Measurements from ENCODE around the gene NOXA1.
A peak's percentile ranks its signal among the peaks of the same experiment; 100 is the strongest.
"Not testable (repeated sequence)": the region's sequence is repeated elsewhere in the genome, so short reads cannot be mapped to it uniquely, and the experiment has no call there.

NOXA1 gene

GRCh38 chr9:137422604-137423513 lies at the start of gene NOXA1, which contains the start of gene EXD3:
TSS of gene NOXA1 (plus strand) at chr9:137423393. CDS start at chr9:137423530, 137 bp downstream.
TSS of gene EXD3 (minus strand) at chr9:137423162. CDS start at chr9:137395357, 27,805 bp downstream.
- peak; percentile 94 for DNase-seq

GRCh38 chr9:137373611-137373980 lies 49.6 kb upstream of the NOXA1 start:
- no peak for DNase-seq

- DNase-seq: no peak
These were observed 48.9 kb upstream of the NOXA1 start for GRCh38 chr9:137374131-137374845.

- no peak for DNase-seq
These were observed 47.7 kb upstream of the NOXA1 start for GRCh38 chr9:137375321-137376058.

- no peak for DNase-seq
These were observed 46.8 kb upstream of the NOXA1 start for GRCh38 chr9:137376386-137376785.

GRCh38 chr9:137378688-137379410 lies 44.3 kb upstream of the NOXA1 start:
- DNase-seq: not testable (repeated sequence)

- no peak for DNase-seq
These were observed 43.4 kb upstream of the NOXA1 start for GRCh38 chr9:137379761-137380161.

GRCh38 chr9:137380171-137380570 lies 43.0 kb upstream of the NOXA1 start:
- no peak for DNase-seq

- no peak for DNase-seq
These were observed 42.6 kb upstream of the NOXA1 start for GRCh38 chr9:137380606-137381005.

- no peak for DNase-seq
These were observed 41.4 kb upstream of the NOXA1 start for GRCh38 chr9:137381501-137382443.

GRCh38 chr9:137382444-137383080 lies 40.6 kb upstream of the NOXA1 start:
- DNase-seq: no peak

GRCh38 chr9:137383081-137383783 lies 40.0 kb upstream of the NOXA1 start:
- DNase-seq: no peak

GRCh38 chr9:137383784-137384756 lies 39.1 kb upstream of the NOXA1 start:
- DNase-seq: no peak

GRCh38 chr9:137385061-137385655 lies 38.0 kb upstream of the NOXA1 start:
- no peak for DNase-seq

- DNase-seq: not testable (repeated sequence)
These were observed 36.6 kb upstream of the NOXA1 start for GRCh38 chr9:137386507-137387113.

GRCh38 chr9:137387114-137387890 lies 35.9 kb upstream of the NOXA1 start:
- no peak for DNase-seq
